ENCODE results near the gene PRM2.

DNA sequence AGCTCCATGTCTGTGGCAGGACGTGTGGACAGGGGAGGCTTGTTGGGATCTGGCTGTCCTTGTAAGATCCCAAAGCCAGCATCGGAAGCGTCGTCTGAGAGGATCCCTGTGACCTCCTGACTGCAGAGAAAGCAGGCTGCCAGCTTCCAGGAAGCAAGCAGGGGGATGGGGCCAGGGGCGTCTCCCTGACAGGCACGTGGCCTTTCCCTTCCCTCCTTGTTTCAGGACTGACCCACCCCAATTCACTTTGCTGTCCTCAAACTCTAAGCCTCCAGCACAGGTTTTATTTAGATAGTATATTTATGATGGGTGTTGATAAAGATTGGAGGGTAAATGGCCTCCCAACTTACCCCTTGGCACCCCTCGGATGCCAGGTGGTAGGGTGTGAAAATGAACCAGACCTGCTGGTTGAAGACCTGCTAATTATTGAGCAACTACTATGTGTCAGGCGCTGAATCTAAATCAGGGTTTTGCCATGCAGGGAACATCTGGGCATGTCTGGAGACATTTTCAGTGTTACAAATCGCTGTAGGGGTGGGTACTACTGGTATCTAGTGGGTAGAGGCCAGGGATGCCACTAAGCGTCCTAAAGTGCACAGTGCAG is 44.8 kb downstream of the PRM2 start:
- no peak for TF ChIP-seq CTCF (IDR thresholded peaks at IDR 0.05; ENCODE audit: borderline replicate concordance, extremely low read depth, low read length, poor library complexity, severe bottlenecking)
- no peak for TF ChIP-seq EZH2 (IDR thresholded peaks at IDR 0.05; ENCODE audit: borderline replicate concordance, low read depth, low read length, severe bottlenecking)
